Prostate gland (tissue), 2 donors: ENCODE data around the gene RPE65.

ENCODE experiments used
- POLR2A ChIP-seq: fragments of 450-650 bp; IDR thresholded peaks from one replicate; pipeline ENCODE4 v1.6.1; 2016; ENCODE audit warnings: antibody characterized with exemption, mild to moderate bottlenecking
- POLR2AphosphoS5 ChIP-seq: sonication (generic); formaldehyde crosslinking; IDR thresholded peaks from one replicate; pipeline ENCODE4 v1.6.1; 2017; ENCODE audit warnings: antibody characterized with exemption
- TF ChIP-seq, protein P1 (sequence below), 4 experiments: fragments of 200-600 bp in 2 of 4; fragments of 450-650 bp in 2 of 4; sonication (generic) in 2 of 4; IDR thresholded peaks; 1 replicate in 3 of 4; 2 replicates in 1 of 4; pipeline ENCODE4 v1.5.1; 2016 to 2019; ENCODE audit warnings: antibody characterized with exemption in 4 of 4, mild to moderate bottlenecking in 2 of 4, moderate library complexity in 2 of 4

GRCh38 chr1:68426594-68426993, 23.2 kb downstream of the RPE65 start:
- TF ChIP-seq, protein P1, sequence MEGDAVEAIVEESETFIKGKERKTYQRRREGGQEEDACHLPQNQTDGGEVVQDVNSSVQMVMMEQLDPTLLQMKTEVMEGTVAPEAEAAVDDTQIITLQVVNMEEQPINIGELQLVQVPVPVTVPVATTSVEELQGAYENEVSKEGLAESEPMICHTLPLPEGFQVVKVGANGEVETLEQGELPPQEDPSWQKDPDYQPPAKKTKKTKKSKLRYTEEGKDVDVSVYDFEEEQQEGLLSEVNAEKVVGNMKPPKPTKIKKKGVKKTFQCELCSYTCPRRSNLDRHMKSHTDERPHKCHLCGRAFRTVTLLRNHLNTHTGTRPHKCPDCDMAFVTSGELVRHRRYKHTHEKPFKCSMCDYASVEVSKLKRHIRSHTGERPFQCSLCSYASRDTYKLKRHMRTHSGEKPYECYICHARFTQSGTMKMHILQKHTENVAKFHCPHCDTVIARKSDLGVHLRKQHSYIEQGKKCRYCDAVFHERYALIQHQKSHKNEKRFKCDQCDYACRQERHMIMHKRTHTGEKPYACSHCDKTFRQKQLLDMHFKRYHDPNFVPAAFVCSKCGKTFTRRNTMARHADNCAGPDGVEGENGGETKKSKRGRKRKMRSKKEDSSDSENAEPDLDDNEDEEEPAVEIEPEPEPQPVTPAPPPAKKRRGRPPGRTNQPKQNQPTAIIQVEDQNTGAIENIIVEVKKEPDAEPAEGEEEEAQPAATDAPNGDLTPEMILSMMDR (IDR thresholded peaks at IDR 0.05): no peak
- TF ChIP-seq POLR2AphosphoS5 (no peak), POLR2A (no peak)
